Measurements from ENCODE around the gene USP36.

DNA sequence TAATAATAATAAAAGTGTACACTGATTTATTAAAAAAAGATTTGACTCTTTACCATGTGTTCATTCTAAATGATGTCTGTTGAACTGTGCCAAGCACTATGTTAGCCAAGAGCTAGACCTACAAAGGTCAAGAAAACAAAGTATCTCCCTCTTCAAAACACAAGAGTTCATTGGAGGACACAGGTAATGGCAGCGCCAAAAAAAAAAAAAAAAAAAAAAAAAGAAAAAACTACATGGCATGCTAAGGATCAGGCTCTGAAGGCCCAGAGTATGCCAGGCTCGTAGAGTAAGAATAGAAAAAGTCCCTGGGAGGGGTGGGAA lies 93.7 kb downstream of the USP36 start:
- TF ChIP-seq, protein P1, sequence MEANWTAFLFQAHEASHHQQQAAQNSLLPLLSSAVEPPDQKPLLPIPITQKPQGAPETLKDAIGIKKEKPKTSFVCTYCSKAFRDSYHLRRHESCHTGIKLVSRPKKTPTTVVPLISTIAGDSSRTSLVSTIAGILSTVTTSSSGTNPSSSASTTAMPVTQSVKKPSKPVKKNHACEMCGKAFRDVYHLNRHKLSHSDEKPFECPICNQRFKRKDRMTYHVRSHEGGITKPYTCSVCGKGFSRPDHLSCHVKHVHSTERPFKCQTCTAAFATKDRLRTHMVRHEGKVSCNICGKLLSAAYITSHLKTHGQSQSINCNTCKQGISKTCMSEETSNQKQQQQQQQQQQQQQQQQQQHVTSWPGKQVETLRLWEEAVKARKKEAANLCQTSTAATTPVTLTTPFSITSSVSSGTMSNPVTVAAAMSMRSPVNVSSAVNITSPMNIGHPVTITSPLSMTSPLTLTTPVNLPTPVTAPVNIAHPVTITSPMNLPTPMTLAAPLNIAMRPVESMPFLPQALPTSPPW (CRISPR knock-in tag; IDR thresholded peaks at IDR 0.05): no peak
- TF ChIP-seq STAT5B (CRISPR knock-in tag; IDR thresholded peaks at IDR 0.05) (no peak), NRF1 (conservative IDR thresholded peaks at IDR 0.05 in 1 of 2, IDR thresholded peaks at IDR 0.05 in 1 of 2) (no peak), ZNF324 (CRISPR knock-in tag; IDR thresholded peaks at IDR 0.05) (no peak), ZNF79 (CRISPR knock-in tag; IDR thresholded peaks at IDR 0.05; ENCODE audit: low read depth) (no peak)
- TF ChIP-seq, protein P2, sequence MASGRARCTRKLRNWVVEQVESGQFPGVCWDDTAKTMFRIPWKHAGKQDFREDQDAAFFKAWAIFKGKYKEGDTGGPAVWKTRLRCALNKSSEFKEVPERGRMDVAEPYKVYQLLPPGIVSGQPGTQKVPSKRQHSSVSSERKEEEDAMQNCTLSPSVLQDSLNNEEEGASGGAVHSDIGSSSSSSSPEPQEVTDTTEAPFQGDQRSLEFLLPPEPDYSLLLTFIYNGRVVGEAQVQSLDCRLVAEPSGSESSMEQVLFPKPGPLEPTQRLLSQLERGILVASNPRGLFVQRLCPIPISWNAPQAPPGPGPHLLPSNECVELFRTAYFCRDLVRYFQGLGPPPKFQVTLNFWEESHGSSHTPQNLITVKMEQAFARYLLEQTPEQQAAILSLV (tag; IDR thresholded peaks at IDR 0.05): no peak
- TF ChIP-seq, protein P3, sequence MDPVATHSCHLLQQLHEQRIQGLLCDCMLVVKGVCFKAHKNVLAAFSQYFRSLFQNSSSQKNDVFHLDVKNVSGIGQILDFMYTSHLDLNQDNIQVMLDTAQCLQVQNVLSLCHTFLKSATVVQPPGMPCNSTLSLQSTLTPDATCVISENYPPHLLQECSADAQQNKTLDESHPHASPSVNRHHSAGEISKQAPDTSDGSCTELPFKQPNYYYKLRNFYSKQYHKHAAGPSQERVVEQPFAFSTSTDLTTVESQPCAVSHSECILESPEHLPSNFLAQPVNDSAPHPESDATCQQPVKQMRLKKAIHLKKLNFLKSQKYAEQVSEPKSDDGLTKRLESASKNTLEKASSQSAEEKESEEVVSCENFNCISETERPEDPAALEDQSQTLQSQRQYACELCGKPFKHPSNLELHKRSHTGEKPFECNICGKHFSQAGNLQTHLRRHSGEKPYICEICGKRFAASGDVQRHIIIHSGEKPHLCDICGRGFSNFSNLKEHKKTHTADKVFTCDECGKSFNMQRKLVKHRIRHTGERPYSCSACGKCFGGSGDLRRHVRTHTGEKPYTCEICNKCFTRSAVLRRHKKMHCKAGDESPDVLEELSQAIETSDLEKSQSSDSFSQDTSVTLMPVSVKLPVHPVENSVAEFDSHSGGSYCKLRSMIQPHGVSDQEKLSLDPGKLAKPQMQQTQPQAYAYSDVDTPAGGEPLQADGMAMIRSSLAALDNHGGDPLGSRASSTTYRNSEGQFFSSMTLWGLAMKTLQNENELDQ (CRISPR knock-in tag; IDR thresholded peaks at IDR 0.05; ENCODE audit: borderline replicate concordance): no peak

All from K562 (cell line).